ENCODE results near the gene ARL11.
"Not testable (repeated sequence)": the region's sequence is repeated elsewhere in the genome, so short reads cannot be mapped to it uniquely, and the experiment has no call there.

Gene ARL11

GRCh38 chr13:49594576-49594975 lies 33.7 kb upstream of the ARL11 start:
- Histone ChIP-seq H3K27ac (ENCODE audit: poor library complexity, severe bottlenecking) (no peak overlapping the region), H3K36me3 (ENCODE audit: low read depth) (no peaks in the 10 kb centered on the region), H3K9me3 (ENCODE audit: severe bottlenecking) (no peaks in the 10 kb centered on the region), H3K27me3 (ENCODE audit: insufficient read depth, poor library complexity, severe bottlenecking) (no peaks in the 10 kb centered on the region), H3K4me3 (ENCODE audit: severe bottlenecking) (no peak overlapping the region), H3K4me1 (ENCODE audit: insufficient read depth, poor library complexity, severe bottlenecking) (no peaks in the 10 kb centered on the region)
- TF ChIP-seq CTCF (IDR thresholded peaks at IDR 0.05; ENCODE audit: poor library complexity, severe bottlenecking), result no peak
- no peak for ATAC-seq (ENCODE audit: low read depth)
- no peak for DNase-seq (ENCODE audit: low spot score)

GRCh38 chr13:49596221-49596620 lies 32.1 kb upstream of the ARL11 start:
- Histone ChIP-seq H3K9me3 (ENCODE audit: severe bottlenecking) (no peaks in the 10 kb centered on the region), H3K27ac (ENCODE audit: poor library complexity, severe bottlenecking) (no peak overlapping the region), H3K4me1 (ENCODE audit: insufficient read depth, poor library complexity, severe bottlenecking) (no peaks in the 10 kb centered on the region), H3K4me3 (ENCODE audit: severe bottlenecking) (no peak overlapping the region), H3K36me3 (ENCODE audit: low read depth) (no peaks in the 10 kb centered on the region), H3K27me3 (ENCODE audit: insufficient read depth, poor library complexity, severe bottlenecking) (no peaks in the 10 kb centered on the region)
- DNase-seq (ENCODE audit: low spot score) (no peak), ATAC-seq (ENCODE audit: low read depth) (no peak)
- TF ChIP-seq CTCF (IDR thresholded peaks at IDR 0.05; ENCODE audit: poor library complexity, severe bottlenecking), result no peak

- DNase-seq (ENCODE audit: low spot score), result no peak
- Histone ChIP-seq H3K36me3 (ENCODE audit: low read depth) (no peaks in the 10 kb centered on the region), H3K27ac (ENCODE audit: poor library complexity, severe bottlenecking) (no peak overlapping the region), H3K4me1 (ENCODE audit: insufficient read depth, poor library complexity, severe bottlenecking) (no peaks in the 10 kb centered on the region), H3K4me3 (ENCODE audit: severe bottlenecking) (no peak overlapping the region), H3K9me3 (ENCODE audit: severe bottlenecking) (no peaks in the 10 kb centered on the region), H3K27me3 (ENCODE audit: insufficient read depth, poor library complexity, severe bottlenecking) (no peaks in the 10 kb centered on the region)
- ATAC-seq (ENCODE audit: low read depth), result no peak
- TF ChIP-seq CTCF (IDR thresholded peaks at IDR 0.05; ENCODE audit: poor library complexity, severe bottlenecking), result no peak
Observed at GRCh38 chr13:49597043-49597641, 31.2 kb upstream of the ARL11 start.

GRCh38 chr13:49602005-49602404 lies 26.3 kb upstream of the ARL11 start:
- DNase-seq (ENCODE audit: low spot score) (no peak), ATAC-seq (ENCODE audit: low read depth) (no peak; the same call in 2 of the 3 replicates)
- Histone ChIP-seq H3K27ac (ENCODE audit: poor library complexity, severe bottlenecking) (no peak overlapping the region), H3K27me3 (ENCODE audit: insufficient read depth, poor library complexity, severe bottlenecking) (no peaks in the 10 kb centered on the region), H3K4me1 (ENCODE audit: insufficient read depth, poor library complexity, severe bottlenecking) (no peaks in the 10 kb centered on the region), H3K36me3 (ENCODE audit: low read depth) (no peaks in the 10 kb centered on the region), H3K9me3 (ENCODE audit: severe bottlenecking) (no peaks in the 10 kb centered on the region), H3K4me3 (ENCODE audit: severe bottlenecking) (no peak overlapping the region)
- no peak for TF ChIP-seq CTCF (IDR thresholded peaks at IDR 0.05; ENCODE audit: poor library complexity, severe bottlenecking)

GRCh38 chr13:49602615-49603014 lies 25.7 kb upstream of the ARL11 start:
- H3K4me1 ChIP-seq (ENCODE audit: insufficient read depth, poor library complexity, severe bottlenecking); H3K36me3 ChIP-seq (ENCODE audit: low read depth); H3K9me3 ChIP-seq (ENCODE audit: severe bottlenecking); DNase-seq (ENCODE audit: low spot score); H3K27ac ChIP-seq (ENCODE audit: poor library complexity, severe bottlenecking); H3K27me3 ChIP-seq (ENCODE audit: insufficient read depth, poor library complexity, severe bottlenecking); H3K4me3 ChIP-seq (ENCODE audit: severe bottlenecking); ATAC-seq (ENCODE audit: low read depth): not testable (repeated sequence)
